C4-2B (cell line): ENCODE results near the gene RAB3A.

Experiments used
- H3K27ac ChIP-seq: fragments of 450-650 bp; 2 replicates; pipeline ENCODE4 v1.5.1; 2017
- ZFX ChIP-seq: fragments of 450-650 bp; IDR thresholded peaks from 2 replicates; pipeline ENCODE4 v1.6.1; 2017
- TF ChIP-seq, protein P1 (sequence below): fragments of 450-650 bp; conservative IDR thresholded peaks from 2 replicates; pipeline ENCODE4 v1.5.1; 2017; ENCODE audit warnings: mild to moderate bottlenecking

Gene RAB3A

GRCh38 chr19:18179957-18180356, 23.9 kb downstream of the RAB3A start:
- TF ChIP-seq ZFX, result no peak
- TF ChIP-seq, protein P1, sequence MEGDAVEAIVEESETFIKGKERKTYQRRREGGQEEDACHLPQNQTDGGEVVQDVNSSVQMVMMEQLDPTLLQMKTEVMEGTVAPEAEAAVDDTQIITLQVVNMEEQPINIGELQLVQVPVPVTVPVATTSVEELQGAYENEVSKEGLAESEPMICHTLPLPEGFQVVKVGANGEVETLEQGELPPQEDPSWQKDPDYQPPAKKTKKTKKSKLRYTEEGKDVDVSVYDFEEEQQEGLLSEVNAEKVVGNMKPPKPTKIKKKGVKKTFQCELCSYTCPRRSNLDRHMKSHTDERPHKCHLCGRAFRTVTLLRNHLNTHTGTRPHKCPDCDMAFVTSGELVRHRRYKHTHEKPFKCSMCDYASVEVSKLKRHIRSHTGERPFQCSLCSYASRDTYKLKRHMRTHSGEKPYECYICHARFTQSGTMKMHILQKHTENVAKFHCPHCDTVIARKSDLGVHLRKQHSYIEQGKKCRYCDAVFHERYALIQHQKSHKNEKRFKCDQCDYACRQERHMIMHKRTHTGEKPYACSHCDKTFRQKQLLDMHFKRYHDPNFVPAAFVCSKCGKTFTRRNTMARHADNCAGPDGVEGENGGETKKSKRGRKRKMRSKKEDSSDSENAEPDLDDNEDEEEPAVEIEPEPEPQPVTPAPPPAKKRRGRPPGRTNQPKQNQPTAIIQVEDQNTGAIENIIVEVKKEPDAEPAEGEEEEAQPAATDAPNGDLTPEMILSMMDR, result no peak
- H3K27ac ChIP-seq, result no peak overlapping the region

DNA sequence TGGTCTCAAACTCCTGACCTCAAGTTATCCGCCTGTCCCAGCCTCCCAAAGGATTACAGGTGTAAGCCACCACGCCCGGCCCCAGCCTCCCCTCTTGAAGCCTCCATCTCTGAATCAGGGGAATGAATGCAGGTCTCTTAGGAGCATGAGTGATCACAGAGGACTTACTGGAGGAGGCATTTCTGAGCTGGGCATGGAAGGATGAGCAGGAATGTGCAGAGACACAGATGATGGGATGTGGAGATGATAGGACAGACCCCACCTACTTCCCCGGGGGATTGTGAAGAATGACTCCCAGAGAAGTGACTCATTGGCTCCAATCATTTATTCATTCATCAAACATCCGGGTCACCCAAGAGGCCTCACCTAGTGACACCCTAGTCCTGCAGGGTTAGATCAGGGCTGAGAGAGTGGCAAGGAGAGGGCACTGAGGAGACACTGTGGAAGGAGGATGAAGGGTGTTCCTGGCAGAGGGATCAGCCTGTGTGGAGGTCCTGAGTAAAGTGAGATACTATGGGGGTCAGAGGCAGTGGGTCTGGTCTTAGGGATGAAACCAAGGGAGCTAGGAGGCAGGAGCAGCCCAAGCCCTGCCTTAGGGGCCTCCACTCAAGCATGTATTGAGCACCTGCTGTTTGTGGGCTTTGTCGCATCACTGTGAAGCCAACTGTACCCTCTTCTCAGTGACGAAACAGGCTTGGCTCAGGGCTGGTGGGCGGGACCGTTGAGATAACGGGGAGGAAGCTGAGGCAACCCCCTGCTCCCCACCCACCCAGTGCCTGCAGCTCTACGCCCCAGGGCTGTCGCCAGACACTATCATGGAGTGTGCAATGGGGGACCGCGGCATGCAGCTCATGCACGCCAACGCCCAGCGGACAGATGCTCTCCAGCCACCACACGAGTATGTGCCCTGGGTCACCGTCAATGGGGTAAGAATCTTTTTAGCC, 27.2 kb downstream of the RAB3A start:
- H3K27ac ChIP-seq, result no peak overlapping the region
- TF ChIP-seq, protein P1, result no peak

GRCh38 chr19:18174983-18175382, 28.9 kb downstream of the RAB3A start:
- no peak overlapping the region for H3K27ac ChIP-seq
- TF ChIP-seq, protein P1, result no peak
- no peak for TF ChIP-seq ZFX

GRCh38 chr19:18173572-18174288, 30.1 kb downstream of the RAB3A start, which contains the start of gene IFI30:
TSS of gene IFI30 (plus strand) at chr19:18173813. CDS start at chr19:18173842, 29 bp downstream.
- H3K27ac ChIP-seq, result no peak within 1 kb of the TSS
- TF ChIP-seq, protein P1, result no peak
- TF ChIP-seq ZFX, result no peak

DNA sequence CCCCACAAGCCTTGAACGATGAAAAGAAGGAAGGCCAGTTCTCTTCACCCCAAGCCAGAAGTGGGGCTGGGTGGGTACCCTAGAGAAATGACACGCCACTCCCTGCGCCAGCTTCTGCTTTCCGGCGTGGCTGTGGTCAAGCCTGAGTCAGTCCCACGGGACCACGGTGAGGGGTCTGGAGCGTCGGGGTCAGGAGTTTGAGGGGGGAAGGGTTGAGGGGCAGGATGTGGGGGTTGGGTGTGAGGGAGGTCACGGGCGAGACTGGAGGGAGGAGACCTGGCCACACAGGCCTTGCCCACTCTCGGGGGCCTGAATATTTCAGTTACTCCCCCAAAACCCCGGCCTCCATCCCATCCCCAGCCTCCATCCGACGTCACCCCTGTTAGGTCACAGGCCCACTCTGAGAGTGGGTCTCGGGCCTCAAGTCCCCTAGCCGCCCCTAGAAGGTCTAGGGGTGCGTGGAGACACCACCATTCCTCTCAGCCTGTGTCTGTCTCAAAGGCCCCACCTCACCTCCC, 30.7 kb downstream of the RAB3A start:
- no peak for TF ChIP-seq ZFX
- TF ChIP-seq, protein P1, result no peak
- no peak overlapping the region for H3K27ac ChIP-seq

DNA sequence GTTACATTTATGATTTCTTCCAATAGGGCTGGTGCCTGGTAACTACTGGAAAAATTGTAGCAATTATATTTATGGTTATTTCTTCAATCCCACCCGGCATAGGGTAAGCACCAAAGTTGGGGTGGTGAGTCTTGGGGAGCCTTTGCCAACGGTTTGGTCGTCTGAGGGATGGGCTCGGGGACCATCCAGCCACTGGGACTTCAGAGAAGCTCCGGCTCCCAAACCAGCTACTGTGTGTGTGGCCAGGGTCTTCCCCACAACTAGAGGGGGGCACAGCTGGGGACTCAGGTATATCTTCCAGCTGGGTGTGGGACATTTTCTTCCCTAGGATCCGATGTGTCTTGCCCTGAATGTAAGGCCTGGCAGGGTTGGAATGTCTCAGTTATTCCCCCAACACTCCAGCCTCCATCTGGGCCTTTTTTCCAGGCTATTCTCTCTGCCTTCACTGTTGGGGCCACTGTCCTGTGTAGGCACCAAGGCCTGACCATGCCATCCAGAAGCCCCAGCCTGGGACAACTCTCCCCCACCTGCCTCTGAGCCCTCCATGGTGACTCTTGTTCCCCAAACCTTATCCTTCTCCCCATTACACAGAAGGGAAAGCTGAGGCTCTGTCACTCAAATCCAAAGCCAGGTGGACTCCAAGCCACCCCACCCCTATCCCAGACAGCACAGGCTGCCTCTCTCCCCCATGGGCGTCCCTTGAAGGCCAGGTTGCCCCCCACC, 31.4 kb downstream of the RAB3A start:
- TF ChIP-seq ZFX, result no peak
- TF ChIP-seq, protein P1, result no peak
- no peak overlapping the region for H3K27ac ChIP-seq
